ENCODE measurements around the gene CTU1.

The CTU1 gene

DNA sequence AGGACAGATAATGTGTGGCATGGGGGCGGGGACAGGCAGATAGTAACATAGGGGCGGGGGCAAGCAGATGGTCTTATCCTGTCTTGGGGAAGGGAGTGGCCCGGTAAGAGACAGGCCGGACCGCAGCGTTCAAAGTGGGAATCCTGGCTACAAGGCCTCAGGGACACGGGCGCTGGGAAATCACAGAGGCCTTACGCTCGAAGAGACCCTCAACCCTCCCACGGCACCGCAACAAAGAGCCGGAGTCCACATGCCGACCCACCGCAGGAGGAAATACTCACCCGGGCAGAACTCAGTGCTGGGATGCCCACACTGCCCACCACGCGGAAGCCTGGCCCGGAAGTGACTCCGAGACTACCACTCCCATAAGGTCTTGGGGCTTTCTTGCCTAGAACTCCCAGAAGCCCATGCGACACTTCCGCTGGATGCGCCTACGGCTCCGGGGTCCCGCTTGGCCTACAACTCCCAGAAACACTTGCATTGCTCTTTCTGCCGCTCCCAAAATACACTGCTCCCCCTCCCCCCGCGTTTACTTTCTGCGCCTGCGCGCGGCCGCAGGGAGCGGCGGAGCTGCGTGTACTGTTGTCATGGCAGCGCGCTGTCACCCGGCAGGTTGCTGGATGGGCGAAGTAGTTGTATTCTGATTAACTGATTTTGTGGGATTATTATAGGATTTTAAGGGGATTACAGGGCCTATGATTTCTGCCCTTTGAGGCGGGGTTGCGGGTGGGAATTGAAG lies at the start of gene CTU1:
Gene CTU1 (minus strand): TSS at position 344 of the 739 bp plus-strand sequence. CDS start 3,840 bp downstream, outside the sequence.
- TF ChIP-seq, protein P1, sequence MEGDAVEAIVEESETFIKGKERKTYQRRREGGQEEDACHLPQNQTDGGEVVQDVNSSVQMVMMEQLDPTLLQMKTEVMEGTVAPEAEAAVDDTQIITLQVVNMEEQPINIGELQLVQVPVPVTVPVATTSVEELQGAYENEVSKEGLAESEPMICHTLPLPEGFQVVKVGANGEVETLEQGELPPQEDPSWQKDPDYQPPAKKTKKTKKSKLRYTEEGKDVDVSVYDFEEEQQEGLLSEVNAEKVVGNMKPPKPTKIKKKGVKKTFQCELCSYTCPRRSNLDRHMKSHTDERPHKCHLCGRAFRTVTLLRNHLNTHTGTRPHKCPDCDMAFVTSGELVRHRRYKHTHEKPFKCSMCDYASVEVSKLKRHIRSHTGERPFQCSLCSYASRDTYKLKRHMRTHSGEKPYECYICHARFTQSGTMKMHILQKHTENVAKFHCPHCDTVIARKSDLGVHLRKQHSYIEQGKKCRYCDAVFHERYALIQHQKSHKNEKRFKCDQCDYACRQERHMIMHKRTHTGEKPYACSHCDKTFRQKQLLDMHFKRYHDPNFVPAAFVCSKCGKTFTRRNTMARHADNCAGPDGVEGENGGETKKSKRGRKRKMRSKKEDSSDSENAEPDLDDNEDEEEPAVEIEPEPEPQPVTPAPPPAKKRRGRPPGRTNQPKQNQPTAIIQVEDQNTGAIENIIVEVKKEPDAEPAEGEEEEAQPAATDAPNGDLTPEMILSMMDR (conservative IDR thresholded peaks at IDR 0.05), result no peak
- peak; percentile 94 for TF ChIP-seq ZFX (IDR thresholded peaks at IDR 0.05)
- peak within 1 kb of the TSS; percentile 66 for H3K27ac ChIP-seq

DNA sequence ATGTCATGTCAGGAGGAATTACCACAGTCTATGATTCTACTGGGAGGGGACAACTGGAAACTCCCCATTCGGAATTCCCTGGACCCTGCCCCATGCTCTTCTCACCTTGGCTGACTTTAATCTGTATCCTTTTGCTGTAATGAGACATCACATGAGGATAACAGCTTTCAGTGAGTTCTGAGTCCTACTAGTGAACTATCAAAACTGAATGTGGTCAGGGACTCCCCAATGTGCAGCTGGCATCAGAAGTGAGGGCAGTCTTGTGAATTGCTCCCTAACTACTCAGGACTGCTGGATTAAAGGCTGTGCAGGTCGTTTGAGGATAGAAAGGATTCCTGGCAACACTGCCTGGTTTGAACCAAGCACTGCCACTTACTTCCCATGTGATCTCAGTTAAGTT lies 49.1 kb upstream of the CTU1 start:
- H3K27ac ChIP-seq, result no peak overlapping the region
- TF ChIP-seq, protein P1 (conservative IDR thresholded peaks at IDR 0.05), result no peak
- TF ChIP-seq ZFX (IDR thresholded peaks at IDR 0.05), result no peak

DNA sequence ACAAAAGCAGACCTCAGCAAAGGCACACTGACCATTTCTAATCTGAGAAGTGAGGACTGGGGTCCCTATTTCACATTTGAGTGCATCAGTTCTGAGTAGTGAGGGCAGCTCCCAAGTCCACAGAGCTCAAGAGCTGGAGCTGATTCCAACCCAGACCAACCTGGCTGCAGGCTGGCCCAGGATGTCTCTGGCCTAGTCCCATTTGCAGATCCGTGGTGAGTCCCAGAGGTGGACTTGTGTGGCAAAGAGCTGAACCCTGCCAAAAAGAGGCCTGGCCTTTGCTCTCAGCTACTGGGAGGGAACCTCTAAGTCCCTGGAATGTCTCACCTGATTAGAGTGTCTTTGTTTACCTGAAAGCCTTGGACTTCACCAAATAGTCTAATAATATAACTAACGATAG lies 48.5 kb upstream of the CTU1 start:
- no peak overlapping the region for H3K27ac ChIP-seq
- TF ChIP-seq, protein P1 (conservative IDR thresholded peaks at IDR 0.05), result no peak
- no peak for TF ChIP-seq ZFX (IDR thresholded peaks at IDR 0.05)

DNA sequence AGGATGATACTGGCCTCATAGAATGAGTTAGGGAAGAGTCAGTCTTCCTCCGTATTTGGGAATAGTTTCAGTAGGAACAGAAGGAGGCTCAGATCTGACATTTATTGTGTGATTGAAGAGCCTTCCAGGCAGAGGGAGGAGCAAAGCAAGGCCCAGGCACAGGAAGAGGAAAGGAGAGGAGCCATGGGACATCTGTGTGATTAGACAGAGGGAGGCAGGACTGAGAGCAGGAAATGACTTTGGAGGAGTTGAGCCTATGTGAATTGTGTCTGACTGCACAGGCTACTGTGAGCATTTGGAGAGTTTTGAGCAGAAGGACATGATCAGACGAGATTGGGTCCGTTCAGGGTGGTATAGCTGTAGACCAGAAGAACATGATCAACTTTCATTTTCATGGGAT lies 42.4 kb upstream of the CTU1 start:
- no peak for TF ChIP-seq ZFX (IDR thresholded peaks at IDR 0.05)
- TF ChIP-seq, protein P1 (conservative IDR thresholded peaks at IDR 0.05), result no peak
- H3K27ac ChIP-seq, result no peak overlapping the region

DNA sequence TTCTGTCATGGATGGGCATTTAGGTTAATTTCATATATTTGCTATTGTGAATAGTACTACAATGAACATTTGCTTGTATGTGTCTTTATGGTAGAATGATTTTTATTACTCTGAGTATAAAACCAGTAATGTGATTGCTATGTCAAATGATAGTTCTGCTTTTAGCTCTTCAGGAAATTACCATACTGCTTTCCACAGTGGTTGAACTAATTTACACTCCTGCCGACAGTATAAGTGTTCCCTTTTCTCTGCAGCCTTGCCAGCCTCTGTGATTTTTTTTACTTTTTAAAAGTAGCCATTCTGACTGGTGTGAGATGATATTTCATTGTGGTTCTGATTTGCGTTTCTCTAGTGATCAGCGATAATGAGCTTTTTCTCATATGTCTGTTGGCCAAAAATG lies 40.4 kb upstream of the CTU1 start:
- no peak overlapping the region for H3K27ac ChIP-seq
- TF ChIP-seq, protein P1 (conservative IDR thresholded peaks at IDR 0.05), result no peak
- no peak for TF ChIP-seq ZFX (IDR thresholded peaks at IDR 0.05)

DNA sequence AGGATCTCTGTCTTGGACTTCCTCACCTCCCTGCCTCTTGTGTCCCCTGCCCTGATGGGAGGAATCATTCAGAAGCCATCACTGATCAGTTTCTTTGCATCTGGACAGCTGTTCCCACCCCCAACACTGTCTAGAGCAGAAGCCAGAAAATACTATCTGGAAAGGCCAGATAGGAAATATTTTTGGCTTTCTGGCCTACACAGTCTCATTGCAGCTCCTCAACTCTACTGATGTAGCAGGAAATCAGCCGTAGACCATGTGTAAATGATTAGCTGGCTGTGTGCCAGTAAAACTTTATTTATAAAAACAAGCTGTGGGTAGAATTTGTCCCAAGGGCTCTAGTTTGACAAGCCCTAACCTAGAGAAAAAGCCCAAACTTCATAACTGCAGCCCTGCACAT lies 39.5 kb upstream of the CTU1 start:
- TF ChIP-seq, protein P1 (conservative IDR thresholded peaks at IDR 0.05), result no peak
- no peak for TF ChIP-seq ZFX (IDR thresholded peaks at IDR 0.05)
- H3K27ac ChIP-seq, result no peak overlapping the region

DNA sequence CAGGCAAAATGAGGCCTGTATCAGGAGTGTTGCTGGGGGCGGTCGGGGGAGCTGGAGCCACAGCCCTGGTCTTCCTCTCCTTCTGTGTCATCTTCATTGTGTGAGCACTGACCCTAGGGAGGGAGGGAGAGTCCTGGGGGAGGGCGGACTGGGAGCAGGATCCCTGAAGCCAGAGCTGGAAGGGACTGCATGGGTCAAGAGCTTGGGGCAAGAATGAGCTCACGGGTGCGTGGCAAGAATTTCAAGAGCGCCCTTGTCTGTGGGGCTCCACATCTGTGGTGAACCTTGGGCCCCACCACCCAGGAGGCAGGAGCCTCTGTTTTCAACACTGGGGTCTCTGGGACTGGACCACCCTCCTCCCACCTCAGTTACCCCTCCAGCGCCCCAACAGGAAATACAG lies 38.5 kb upstream of the CTU1 start:
- no peak for TF ChIP-seq ZFX (IDR thresholded peaks at IDR 0.05)
- TF ChIP-seq, protein P1 (conservative IDR thresholded peaks at IDR 0.05), result no peak
- H3K27ac ChIP-seq, result no peak overlapping the region
